Ovary (tissue), 3 donors: ENCODE results near the gene SCLT1.

Experiments used
- EP300 ChIP-seq: sonication (generic); formaldehyde crosslinking; IDR thresholded peaks from one replicate; pipeline ENCODE4 v1.6.1; 2017; ENCODE audit warnings: antibody characterized with exemption
- POLR2A ChIP-seq: fragments of 450-650 bp; IDR thresholded peaks from one replicate; pipeline ENCODE4 v1.6.1; 2017; ENCODE audit warnings: antibody characterized with exemption, mild to moderate bottlenecking, moderate library complexity
- TF ChIP-seq, protein P1 (sequence below), 3 donors: fragments of 450-650 bp in 2 of 3; fragments of 200-600 bp in 1 of 3; IDR thresholded peaks; one replicate each; pipeline versions ENCODE4 v1.5.1 to v1.8.0; 2016 to 2022; ENCODE audit warnings: antibody characterized with exemption in 3 of 3, mild to moderate bottlenecking in 1 of 3
- donor health status: DM: no; HTN: no; CAD: no.

DNA sequence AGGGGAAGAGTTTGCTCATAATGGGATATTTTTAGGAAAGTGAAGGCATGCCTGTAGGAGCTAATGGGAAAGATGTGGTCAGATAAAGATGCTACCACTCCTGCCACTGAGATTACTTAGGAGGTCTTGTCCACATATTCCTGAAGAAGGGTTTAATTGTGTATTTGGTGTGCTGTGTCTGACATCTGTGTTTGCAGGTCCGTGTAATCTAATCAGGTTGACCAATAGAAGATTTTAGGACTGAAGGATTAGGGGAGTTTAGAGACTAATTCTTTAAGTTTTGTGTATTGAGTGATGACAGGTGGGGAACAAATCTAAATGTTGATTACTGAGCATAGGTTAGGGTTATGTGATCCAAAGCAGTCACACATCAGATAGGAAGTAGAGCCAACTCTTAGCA lies 226.6 kb downstream of the SCLT1 start:
- TF ChIP-seq, protein P1, sequence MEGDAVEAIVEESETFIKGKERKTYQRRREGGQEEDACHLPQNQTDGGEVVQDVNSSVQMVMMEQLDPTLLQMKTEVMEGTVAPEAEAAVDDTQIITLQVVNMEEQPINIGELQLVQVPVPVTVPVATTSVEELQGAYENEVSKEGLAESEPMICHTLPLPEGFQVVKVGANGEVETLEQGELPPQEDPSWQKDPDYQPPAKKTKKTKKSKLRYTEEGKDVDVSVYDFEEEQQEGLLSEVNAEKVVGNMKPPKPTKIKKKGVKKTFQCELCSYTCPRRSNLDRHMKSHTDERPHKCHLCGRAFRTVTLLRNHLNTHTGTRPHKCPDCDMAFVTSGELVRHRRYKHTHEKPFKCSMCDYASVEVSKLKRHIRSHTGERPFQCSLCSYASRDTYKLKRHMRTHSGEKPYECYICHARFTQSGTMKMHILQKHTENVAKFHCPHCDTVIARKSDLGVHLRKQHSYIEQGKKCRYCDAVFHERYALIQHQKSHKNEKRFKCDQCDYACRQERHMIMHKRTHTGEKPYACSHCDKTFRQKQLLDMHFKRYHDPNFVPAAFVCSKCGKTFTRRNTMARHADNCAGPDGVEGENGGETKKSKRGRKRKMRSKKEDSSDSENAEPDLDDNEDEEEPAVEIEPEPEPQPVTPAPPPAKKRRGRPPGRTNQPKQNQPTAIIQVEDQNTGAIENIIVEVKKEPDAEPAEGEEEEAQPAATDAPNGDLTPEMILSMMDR (IDR thresholded peaks at IDR 0.05) = no peak
- TF ChIP-seq EP300 (no peak), POLR2A (no peak)
